ENCODE results near the gene SERPINE1. TPM values are rescaled to one million over a fixed set of nuclear protein-coding genes. Genes with fewer than 3 reads are reported as not detected.
"Not testable (repeated sequence)": the region's sequence is repeated elsewhere in the genome, so short reads cannot be mapped to it uniquely, and the experiment has no call there.

Gene SERPINE1
- total RNA-seq, 1 experiment from 2014 or later, result not detected

- Histone ChIP-seq H3K79me2 (ENCODE audit: low read length) (no peaks in the 10 kb centered on the region), H3K36me3 (ENCODE audit: insufficient read depth, low read length) (no peaks in the 10 kb centered on the region), H3K9me3 (ENCODE audit: low read length) (no peaks in the 10 kb centered on the region), H3K27ac (ENCODE audit: low read length) (no peak overlapping the region), H3K27me3 (ENCODE audit: low read length) (no peaks in the 10 kb centered on the region), H4K20me1 (ENCODE audit: insufficient read depth, low read depth, low read length) (no peaks in the 10 kb centered on the region), H3K9me2 (replicated peaks; ENCODE audit: insufficient read depth, low read length) (no peaks in the 10 kb centered on the region), H2AFZ (ENCODE audit: low read length) (no peak overlapping the region), H3K4me3 (ENCODE audit: low read length) (no peak overlapping the region), H3K4me1 (ENCODE audit: low read length) (no peaks in the 10 kb centered on the region), H3K4me2 (ENCODE audit: low read depth, low read length, poor library complexity, severe bottlenecking) (no peak overlapping the region), H3K9ac (ENCODE audit: low read length) (no peak overlapping the region)
- no peak for DNase-seq
Observed at GRCh38 chr7:101115215-101115614, 11.7 kb upstream of the SERPINE1 start.

GRCh38 chr7:101116898-101117297 lies 10.0 kb upstream of the SERPINE1 start:
- Histone ChIP-seq H3K9ac (ENCODE audit: low read length) (no peak overlapping the region), H2AFZ (ENCODE audit: low read length) (no peak overlapping the region)

GRCh38 chr7:101118856-101119255 lies 8.0 kb upstream of the SERPINE1 start:
- H3K9me2 ChIP-seq (replicated peaks; ENCODE audit: insufficient read depth, low read length), result no peaks in the 10 kb centered on the region
- no peak overlapping the region for H3K9ac ChIP-seq (ENCODE audit: low read length)
- no peaks in the 10 kb centered on the region for H3K27me3 ChIP-seq (ENCODE audit: low read length)
- DNase-seq, result no peak
- no peaks in the 10 kb centered on the region for H3K4me1 ChIP-seq (ENCODE audit: low read length)
- H3K27ac ChIP-seq (ENCODE audit: low read length), result no peak overlapping the region
- no peaks in the 10 kb centered on the region for H3K79me2 ChIP-seq (ENCODE audit: low read length)
- H4K20me1 ChIP-seq (ENCODE audit: insufficient read depth, low read depth, low read length), result no peaks in the 10 kb centered on the region
- H3K9me3 ChIP-seq (ENCODE audit: low read length), result no peaks in the 10 kb centered on the region
- no peaks in the 10 kb centered on the region for H3K36me3 ChIP-seq (ENCODE audit: insufficient read depth, low read length)
- no peak overlapping the region for H3K4me3 ChIP-seq (ENCODE audit: low read length)
- no peak overlapping the region for H2AFZ ChIP-seq (ENCODE audit: low read length)
- H3K4me2 ChIP-seq (ENCODE audit: low read depth, low read length, poor library complexity, severe bottlenecking), result no peak overlapping the region

More at GRCh38 chr7:101116898-101117297, 10.0 kb upstream of the SERPINE1 start:
- no peak overlapping the region for H3K27ac ChIP-seq (ENCODE audit: low read length)
- H3K4me3 ChIP-seq (ENCODE audit: low read length), result no peak overlapping the region
- no peaks in the 10 kb centered on the region for H4K20me1 ChIP-seq (ENCODE audit: insufficient read depth, low read depth, low read length)
- no peaks in the 10 kb centered on the region for H3K27me3 ChIP-seq (ENCODE audit: low read length)
- H3K9me2 ChIP-seq (replicated peaks; ENCODE audit: insufficient read depth, low read length), result no peaks in the 10 kb centered on the region
- no peak for DNase-seq
- no peaks in the 10 kb centered on the region for H3K79me2 ChIP-seq (ENCODE audit: low read length)
- no peaks in the 10 kb centered on the region for H3K4me1 ChIP-seq (ENCODE audit: low read length)
- H3K36me3 ChIP-seq (ENCODE audit: insufficient read depth, low read length), result no peaks in the 10 kb centered on the region
- H3K9me3 ChIP-seq (ENCODE audit: low read length), result no peaks in the 10 kb centered on the region
- H3K4me2 ChIP-seq (ENCODE audit: low read depth, low read length, poor library complexity, severe bottlenecking), result no peak overlapping the region

- no peak for DNase-seq
- H3K4me3 ChIP-seq (ENCODE audit: low read length), result no peak overlapping the region
- no peaks in the 10 kb centered on the region for H3K9me3 ChIP-seq (ENCODE audit: low read length)
- H3K27me3 ChIP-seq (ENCODE audit: low read length), result no peaks in the 10 kb centered on the region
- no peak overlapping the region for H3K27ac ChIP-seq (ENCODE audit: low read length)
- no peaks in the 10 kb centered on the region for H4K20me1 ChIP-seq (ENCODE audit: insufficient read depth, low read depth, low read length)
- no peaks in the 10 kb centered on the region for H3K4me1 ChIP-seq (ENCODE audit: low read length)
- H3K9ac ChIP-seq (ENCODE audit: low read length), result no peak overlapping the region
- H3K79me2 ChIP-seq (ENCODE audit: low read length), result no peaks in the 10 kb centered on the region
- H3K36me3 ChIP-seq (ENCODE audit: insufficient read depth, low read length), result no peaks in the 10 kb centered on the region
- no peak overlapping the region for H2AFZ ChIP-seq (ENCODE audit: low read length)
- no peaks in the 10 kb centered on the region for H3K9me2 ChIP-seq (replicated peaks; ENCODE audit: insufficient read depth, low read length)
- H3K4me2 ChIP-seq (ENCODE audit: low read depth, low read length, poor library complexity, severe bottlenecking), result no peak overlapping the region
Observed at GRCh38 chr7:101119876-101120275, 7.0 kb upstream of the SERPINE1 start.

GRCh38 chr7:101120315-101120714 lies 6.6 kb upstream of the SERPINE1 start:
- no peak overlapping the region for H3K4me3 ChIP-seq (ENCODE audit: low read length)
- H4K20me1 ChIP-seq (ENCODE audit: insufficient read depth, low read depth, low read length), result no peaks in the 10 kb centered on the region
- H3K36me3 ChIP-seq (ENCODE audit: insufficient read depth, low read length), result no peaks in the 10 kb centered on the region
- no peaks in the 10 kb centered on the region for H3K4me1 ChIP-seq (ENCODE audit: low read length)
- H2AFZ ChIP-seq (ENCODE audit: low read length), result no peak overlapping the region
- H3K9ac ChIP-seq (ENCODE audit: low read length), result no peak overlapping the region
- no peak overlapping the region for H3K4me2 ChIP-seq (ENCODE audit: low read depth, low read length, poor library complexity, severe bottlenecking)
- H3K9me3 ChIP-seq (ENCODE audit: low read length), result no peaks in the 10 kb centered on the region
- H3K79me2 ChIP-seq (ENCODE audit: low read length), result no peaks in the 10 kb centered on the region
- H3K9me2 ChIP-seq (replicated peaks; ENCODE audit: insufficient read depth, low read length), result no peaks in the 10 kb centered on the region
- no peak for DNase-seq
- no peak overlapping the region for H3K27ac ChIP-seq (ENCODE audit: low read length)
- H3K27me3 ChIP-seq (ENCODE audit: low read length), result no peaks in the 10 kb centered on the region

GRCh38 chr7:101121631-101121990 lies 5.3 kb upstream of the SERPINE1 start:
- H3K4me1 ChIP-seq (ENCODE audit: low read length); H3K9me2 ChIP-seq (replicated peaks; ENCODE audit: insufficient read depth, low read length); H3K27ac ChIP-seq (ENCODE audit: low read length); H3K27me3 ChIP-seq (ENCODE audit: low read length); H3K9me3 ChIP-seq (ENCODE audit: low read length); DNase-seq; H2AFZ ChIP-seq (ENCODE audit: low read length); H3K36me3 ChIP-seq (ENCODE audit: insufficient read depth, low read length); H3K79me2 ChIP-seq (ENCODE audit: low read length); H3K4me2 ChIP-seq (ENCODE audit: low read depth, low read length, poor library complexity, severe bottlenecking); H4K20me1 ChIP-seq (ENCODE audit: insufficient read depth, low read depth, low read length); H3K9ac ChIP-seq (ENCODE audit: low read length); H3K4me3 ChIP-seq (ENCODE audit: low read length): not testable (repeated sequence)

GRCh38 chr7:101121991-101122932 lies 4.6 kb upstream of the SERPINE1 start:
- Histone ChIP-seq H3K79me2 (ENCODE audit: low read length) (no peaks in the 10 kb centered on the region), H3K36me3 (ENCODE audit: insufficient read depth, low read length) (no peaks in the 10 kb centered on the region), H3K27me3 (ENCODE audit: low read length) (no peaks in the 10 kb centered on the region), H4K20me1 (ENCODE audit: insufficient read depth, low read depth, low read length) (no peaks in the 10 kb centered on the region), H3K4me3 (ENCODE audit: low read length) (no peak overlapping the region), H3K9ac (ENCODE audit: low read length) (peak overlapping the region; percentile 27), H3K27ac (ENCODE audit: low read length) (no peak overlapping the region), H3K9me2 (replicated peaks; ENCODE audit: insufficient read depth, low read length) (no peaks in the 10 kb centered on the region), H2AFZ (ENCODE audit: low read length) (0 out of 2 replicates have a peak overlapping the region, but pooled peaks have one; percentile 28), H3K9me3 (ENCODE audit: low read length) (no peaks in the 10 kb centered on the region), H3K4me1 (ENCODE audit: low read length) (peaks cover 9% of the 10 kb centered on the region), H3K4me2 (ENCODE audit: low read depth, low read length, poor library complexity, severe bottlenecking) (peak overlapping the region; percentile 23)
- DNase-seq, result no peak

- Histone ChIP-seq H3K4me2 (ENCODE audit: low read depth, low read length, poor library complexity, severe bottlenecking) (no peak overlapping the region), H3K27ac (ENCODE audit: low read length) (no peak overlapping the region), H3K4me3 (ENCODE audit: low read length) (no peak overlapping the region), H3K9me2 (replicated peaks; ENCODE audit: insufficient read depth, low read length) (no peaks in the 10 kb centered on the region), H2AFZ (ENCODE audit: low read length) (no peak overlapping the region), H3K79me2 (ENCODE audit: low read length) (no peaks in the 10 kb centered on the region), H4K20me1 (ENCODE audit: insufficient read depth, low read depth, low read length) (no peaks in the 10 kb centered on the region), H3K36me3 (ENCODE audit: insufficient read depth, low read length) (no peaks in the 10 kb centered on the region), H3K27me3 (ENCODE audit: low read length) (no peaks in the 10 kb centered on the region), H3K9me3 (ENCODE audit: low read length) (no peaks in the 10 kb centered on the region), H3K4me1 (ENCODE audit: low read length) (peaks cover 9% of the 10 kb centered on the region), H3K9ac (ENCODE audit: low read length) (no peak overlapping the region)
- DNase-seq, result no peak
Observed at GRCh38 chr7:101122933-101123702, 3.8 kb upstream of the SERPINE1 start.
